Fibroblast of lung (primary cell): ENCODE results near the gene NDRG3. TPM values are rescaled to one million over a fixed set of nuclear protein-coding genes. Genes with fewer than 3 reads are reported as not detected.

Experiments used
- DNase-seq, 2 donors: peaks; one replicate each; pipeline versions ENCODE4 v3.0.0 to v3.0.0-alpha.2; 2010; ENCODE audit warnings: low read depth in 2 of 2
- H2AFZ ChIP-seq: 2 replicates; pipeline ENCODE4 v1.5.1; 2012; ENCODE audit warnings: low read length, control low read depth, inconsistent platforms
- H3K27ac ChIP-seq: 2 replicates; pipeline ENCODE4 v1.5.1; 2011; ENCODE audit warnings: low read length, control low read depth; ENCODE audit not compliant: insufficient read depth
- H3K27me3 ChIP-seq: 2 replicates; pipeline ENCODE4 v1.5.1; 2011; ENCODE audit warnings: mild to moderate bottlenecking, low read length; ENCODE audit not compliant: control insufficient read depth, insufficient read depth
- H3K36me3 ChIP-seq: 2 replicates; pipeline ENCODE4 v1.5.1; 2011; ENCODE audit warnings: low read length; ENCODE audit not compliant: control insufficient read depth, insufficient read depth
- H3K4me1 ChIP-seq: 2 replicates; pipeline ENCODE4 v1.5.1; 2011; ENCODE audit warnings: low read length; ENCODE audit not compliant: control insufficient read depth, insufficient read depth; ENCODE audit errors: extremely low read depth
- H3K4me2 ChIP-seq: 2 replicates; pipeline ENCODE4 v1.5.1; 2011; ENCODE audit warnings: low read length, control low read depth; ENCODE audit not compliant: insufficient read depth; ENCODE audit errors: extremely low read depth
- H3K4me3 ChIP-seq, 4 experiments: fragments of 200-600 bp in 1 of 4; sonication (generic) in 1 of 4; replicated peaks in 1 of 4; 2 replicates each; pipeline ENCODE4 v1.5.1; 2011 to 2016; ENCODE audit warnings: low read length in 4 of 4, low read depth in 3 of 4, mild to moderate bottlenecking in 3 of 4, control low read depth in 2 of 4, inconsistent platforms in 1 of 4, mixed read lengths in 1 of 4; ENCODE audit not compliant: insufficient read depth in 1 of 4; ENCODE audit errors: control extremely low read depth in 1 of 4
- H3K79me2 ChIP-seq: 2 replicates; pipeline ENCODE4 v1.5.1; 2012; ENCODE audit warnings: mild to moderate bottlenecking, low read length, inconsistent platforms; ENCODE audit not compliant: control insufficient read depth, insufficient read depth
- H3K9ac ChIP-seq: 2 replicates; pipeline ENCODE4 v1.5.1; 2011; ENCODE audit warnings: mild to moderate bottlenecking, low read length, control low read depth; ENCODE audit not compliant: insufficient read depth
- H3K9me3 ChIP-seq: 2 replicates; pipeline ENCODE4 v1.5.1; 2012; ENCODE audit warnings: low read depth, low read length; ENCODE audit not compliant: control insufficient read depth, insufficient read depth
- H4K20me1 ChIP-seq: 2 replicates; pipeline ENCODE4 v1.5.1; 2011; ENCODE audit warnings: low read length; ENCODE audit not compliant: control insufficient read depth, insufficient read depth; ENCODE audit errors: extremely low read depth
- CTCF ChIP-seq, 2 donors: IDR thresholded peaks in 1 of 2; conservative IDR thresholded peaks in 1 of 2; 1 replicate in 1 of 2; 2 replicates in 1 of 2; pipeline ENCODE4 v1.5.1; 2011 to 2012; ENCODE audit warnings: low read length in 2 of 2, control low read depth in 1 of 2, inconsistent platforms in 1 of 2, low read depth in 1 of 2, mild to moderate bottlenecking in 1 of 2
- EZH2 ChIP-seq: IDR thresholded peaks from 2 replicates; pipeline ENCODE4 v1.5.1; 2012; ENCODE audit warnings: low read length, control low read depth, mild to moderate bottlenecking; ENCODE audit errors: missing control alignments
- polyA plus RNA-seq, 2 donors: library from polyadenylated mRNA; depleted of rRNA in 1 of 2; stranded (reverse) in 1 of 2; unstranded in 1 of 2; fragments of >200 nt; gene quantifications; 2 replicates each; pipeline ENCODE4 v1.2.1, GENCODE V29; 2011 to 2012; ENCODE audit warnings: missing spikeins in 1 of 2
- total RNA-seq: library from RNA; depleted of rRNA; stranded (reverse); fragments of >200 nt; gene quantifications from 2 replicates; pipeline ENCODE4 v1.2.1, GENCODE V29; 2014

Gene NDRG3
- total and polyA plus RNA-seq, 2 donors (not counting 1 experiment from before 2014, with no cell fraction given) = 37.8 TPM

- Histone ChIP-seq H3K9me3 (no peaks in the 10 kb centered on the region), H3K36me3 (no peaks in the 10 kb centered on the region), H3K9ac (no peak overlapping the region), H3K4me2 (no peak overlapping the region), H2AFZ (no peak overlapping the region), H3K4me1 (no peaks in the 10 kb centered on the region), H3K27me3 (no peaks in the 10 kb centered on the region), H3K27ac (no peak overlapping the region), H3K4me3 (no peak overlapping the region), H4K20me1 (no peaks in the 10 kb centered on the region), H3K79me2 (no peaks in the 10 kb centered on the region)
- peak in 1 of 2 donors; percentile 11 for DNase-seq
- no peak for TF ChIP-seq EZH2
These were observed 117.8 kb downstream of the NDRG3 start for GRCh38 chr20:36628076-36628475.

- H4K20me1 ChIP-seq = no peaks in the 10 kb centered on the region
- no peaks in the 10 kb centered on the region for H3K9me3 ChIP-seq
- DNase-seq = no peak
- H3K27me3 ChIP-seq = no peaks in the 10 kb centered on the region
- no peak overlapping the region for H2AFZ ChIP-seq
- H3K9ac ChIP-seq = no peak overlapping the region
- no peak overlapping the region for H3K4me3 ChIP-seq
- no peak overlapping the region for H3K4me2 ChIP-seq
- no peak for TF ChIP-seq CTCF (conservative IDR thresholded peaks at IDR 0.05 in 1 of 2, IDR thresholded peaks at IDR 0.05 in 1 of 2; ENCODE audit: low read depth in 1 of 2, low read length in 2 of 2)
- no peak for TF ChIP-seq EZH2
- no peak overlapping the region for H3K27ac ChIP-seq
- no peaks in the 10 kb centered on the region for H3K4me1 ChIP-seq
- no peaks in the 10 kb centered on the region for H3K79me2 ChIP-seq
- H3K36me3 ChIP-seq = no peaks in the 10 kb centered on the region
These were observed 121.0 kb downstream of the NDRG3 start for GRCh38 chr20:36624944-36625324.

- DNase-seq = no peak
- Histone ChIP-seq H3K27ac (no peak overlapping the region), H3K4me1 (no peaks in the 10 kb centered on the region), H3K4me2 (no peak overlapping the region), H3K9me3 (no peaks in the 10 kb centered on the region), H4K20me1 (no peaks in the 10 kb centered on the region), H3K4me3 (no peak overlapping the region), H3K79me2 (no peaks in the 10 kb centered on the region), H2AFZ (peak overlapping the region; percentile 55), H3K9ac (no peak overlapping the region), H3K27me3 (no peaks in the 10 kb centered on the region), H3K36me3 (no peaks in the 10 kb centered on the region)
- no peak for TF ChIP-seq EZH2
- no peak for TF ChIP-seq CTCF (conservative IDR thresholded peaks at IDR 0.05 in 1 of 2, IDR thresholded peaks at IDR 0.05 in 1 of 2; ENCODE audit: low read depth in 1 of 2, low read length in 2 of 2)
These were observed 121.6 kb downstream of the NDRG3 start for GRCh38 chr20:36624068-36624943.
